Keratinocyte (primary cell): Measurements from ENCODE around the gene IQCE.

Experiments
- EZH2 ChIP-seq: IDR thresholded peaks from one replicate; pipeline ENCODE4 v1.6.1; 2012; ENCODE audit warnings: inconsistent platforms, mild to moderate bottlenecking, low read length, moderate library complexity
- TF ChIP-seq, protein P1 (sequence below), 3 experiments: IDR thresholded peaks in 1 of 3; conservative IDR thresholded peaks in 1 of 3; optimal IDR thresholded peaks in 1 of 3; 2 replicates in 2 of 3; 3 replicates in 1 of 3; pipeline versions ENCODE3 to v1.5.1; 2011; ENCODE audit warnings: low read length in 3 of 3, mild to moderate bottlenecking in 3 of 3, moderate library complexity in 2 of 3, control low read depth in 1 of 3, inconsistent platforms in 1 of 3; ENCODE audit not compliant: insufficient read depth in 2 of 3; ENCODE audit errors: extremely low read depth in 1 of 3

DNA sequence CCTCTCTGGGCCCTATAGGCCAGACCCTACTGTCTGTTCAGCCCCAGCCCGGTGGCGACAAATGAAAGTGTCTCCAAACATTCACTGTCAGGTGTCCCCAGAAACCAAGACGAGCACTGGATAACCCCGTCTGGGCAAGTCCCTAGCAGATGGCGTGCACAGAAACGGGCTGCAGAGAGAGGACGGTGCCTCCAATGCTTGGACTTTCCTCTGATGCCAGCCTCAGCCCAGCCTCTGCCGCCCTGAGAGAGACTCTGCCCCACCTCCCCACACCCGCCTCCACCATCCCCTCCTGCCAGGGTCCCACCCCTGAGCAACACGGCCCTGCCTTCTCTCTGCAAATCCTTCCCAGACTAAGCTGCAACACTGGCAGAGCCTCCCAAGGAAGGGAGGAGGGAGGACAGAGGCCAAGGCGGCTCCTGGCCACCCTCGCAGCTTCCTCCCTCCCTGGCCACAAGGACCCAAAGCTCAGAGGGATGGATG lies 46.6 kb upstream of the IQCE start:
- TF ChIP-seq, protein P1, sequence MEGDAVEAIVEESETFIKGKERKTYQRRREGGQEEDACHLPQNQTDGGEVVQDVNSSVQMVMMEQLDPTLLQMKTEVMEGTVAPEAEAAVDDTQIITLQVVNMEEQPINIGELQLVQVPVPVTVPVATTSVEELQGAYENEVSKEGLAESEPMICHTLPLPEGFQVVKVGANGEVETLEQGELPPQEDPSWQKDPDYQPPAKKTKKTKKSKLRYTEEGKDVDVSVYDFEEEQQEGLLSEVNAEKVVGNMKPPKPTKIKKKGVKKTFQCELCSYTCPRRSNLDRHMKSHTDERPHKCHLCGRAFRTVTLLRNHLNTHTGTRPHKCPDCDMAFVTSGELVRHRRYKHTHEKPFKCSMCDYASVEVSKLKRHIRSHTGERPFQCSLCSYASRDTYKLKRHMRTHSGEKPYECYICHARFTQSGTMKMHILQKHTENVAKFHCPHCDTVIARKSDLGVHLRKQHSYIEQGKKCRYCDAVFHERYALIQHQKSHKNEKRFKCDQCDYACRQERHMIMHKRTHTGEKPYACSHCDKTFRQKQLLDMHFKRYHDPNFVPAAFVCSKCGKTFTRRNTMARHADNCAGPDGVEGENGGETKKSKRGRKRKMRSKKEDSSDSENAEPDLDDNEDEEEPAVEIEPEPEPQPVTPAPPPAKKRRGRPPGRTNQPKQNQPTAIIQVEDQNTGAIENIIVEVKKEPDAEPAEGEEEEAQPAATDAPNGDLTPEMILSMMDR (optimal IDR thresholded peaks at IDR 0.05 in 1 of 3, IDR thresholded peaks at IDR 0.05 in 1 of 3, conservative IDR thresholded peaks at IDR 0.05 in 1 of 3; ENCODE audit: extremely low read depth in 1 of 3, insufficient read depth in 2 of 3, low read length in 3 of 3), result no peak
- TF ChIP-seq EZH2, result no peak
